COLO668 (cell line): ENCODE data around the gene RCOR1.

ENCODE experiments used
- DNase-seq: peaks from one replicate; lab custom pipeline; 2025; ENCODE audit not compliant: unreplicated experiment; lab: John Stamatoyannopoulos, UW

The RCOR1 gene

DNA sequence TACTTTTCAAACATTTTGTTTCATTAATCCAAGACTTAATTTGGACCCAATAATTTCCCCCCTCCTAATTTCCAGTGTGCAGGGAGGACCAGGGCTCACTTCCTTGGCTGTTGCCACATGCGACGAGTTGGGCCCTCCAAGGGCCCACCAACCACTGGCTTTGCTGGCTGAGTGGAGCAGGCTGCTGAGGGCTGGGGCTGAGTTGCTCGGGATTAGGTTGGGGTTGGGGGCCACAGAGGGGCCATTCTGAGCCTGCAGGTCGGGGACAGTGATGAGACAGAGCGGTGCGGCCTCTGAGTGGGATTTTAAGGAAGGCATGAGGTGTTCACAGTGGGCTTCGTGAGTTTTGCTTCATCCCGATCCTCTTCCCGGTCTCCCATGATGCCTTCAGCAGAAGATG is 178.7 kb downstream of the RCOR1 start:
- DNase-seq = no peak

DNA sequence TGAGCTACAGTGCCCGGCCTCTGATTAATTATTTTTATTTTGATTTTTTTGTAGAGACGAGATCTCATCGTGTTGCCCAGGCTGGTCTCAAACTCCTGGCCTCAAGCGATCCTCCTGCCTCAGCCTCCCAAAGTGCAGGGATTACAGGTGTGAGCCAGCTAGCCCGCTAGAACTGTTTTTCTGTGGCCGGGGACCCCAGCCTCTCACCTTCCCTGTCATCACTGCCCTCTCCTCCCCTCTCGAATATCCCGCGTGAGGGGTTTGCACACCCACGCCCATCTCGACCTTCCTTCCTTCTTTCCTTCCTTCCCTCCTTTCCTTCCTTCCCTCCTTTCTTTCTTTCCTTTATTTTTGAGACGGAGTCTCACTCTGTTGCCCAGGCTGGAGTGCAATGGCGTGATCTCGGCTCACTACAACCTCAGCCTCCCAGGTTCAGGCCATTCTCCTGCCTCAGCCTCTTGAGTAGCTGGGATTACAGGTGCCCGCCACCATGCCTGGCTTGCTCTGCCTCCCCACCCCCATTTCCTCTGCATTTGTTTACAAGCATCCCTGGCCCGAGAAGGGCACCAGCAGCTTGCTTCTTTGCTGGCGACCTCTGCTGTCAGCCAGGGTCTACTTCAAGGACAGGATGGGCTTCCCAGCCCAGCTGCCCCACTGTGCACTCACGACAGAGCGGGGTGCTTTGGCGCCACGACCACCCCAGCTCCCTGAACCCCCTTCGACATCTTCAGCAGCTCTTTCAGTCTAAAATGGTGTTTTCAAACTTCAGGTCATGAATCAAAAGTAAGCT is 180.5 kb downstream of the RCOR1 start:
- peak; percentile 56 for DNase-seq

DNA sequence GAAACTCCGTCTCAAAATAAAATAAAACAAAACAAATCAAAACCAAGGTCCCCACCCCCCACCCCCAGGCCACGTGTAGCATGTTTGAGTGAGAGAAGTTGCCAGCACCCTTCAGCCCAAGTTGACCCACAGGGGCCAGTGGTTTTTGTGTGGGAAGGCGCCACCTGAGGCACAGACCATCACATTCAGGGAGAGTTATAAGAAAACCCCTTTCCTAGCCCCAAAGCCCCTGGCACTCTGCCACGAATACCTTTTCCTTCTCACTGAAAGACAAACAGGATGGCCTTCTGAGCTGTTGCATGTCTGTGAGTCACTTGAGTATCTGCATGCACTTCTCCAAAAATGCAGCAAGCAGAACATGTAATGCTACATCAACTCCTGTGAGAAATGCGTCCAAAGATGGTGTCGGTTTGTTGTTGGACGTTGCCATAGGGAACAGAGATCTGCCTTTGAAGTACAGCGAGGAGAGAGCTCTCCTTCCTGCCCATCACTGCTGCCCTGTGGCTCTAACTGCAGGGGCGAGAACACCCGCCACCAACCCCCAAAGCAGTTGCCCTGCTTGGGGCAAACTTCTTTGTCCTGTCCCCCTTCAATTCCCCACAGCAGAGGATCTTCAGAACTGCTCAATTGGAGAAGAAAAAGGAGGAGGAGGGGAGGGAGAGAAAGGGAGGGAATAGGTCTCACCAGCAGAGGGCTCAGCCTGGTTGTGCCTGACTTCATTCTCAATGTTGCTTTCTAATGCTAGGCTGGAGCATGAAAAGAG is 182.1 kb downstream of the RCOR1 start:
- DNase-seq = peak; percentile 37

DNA sequence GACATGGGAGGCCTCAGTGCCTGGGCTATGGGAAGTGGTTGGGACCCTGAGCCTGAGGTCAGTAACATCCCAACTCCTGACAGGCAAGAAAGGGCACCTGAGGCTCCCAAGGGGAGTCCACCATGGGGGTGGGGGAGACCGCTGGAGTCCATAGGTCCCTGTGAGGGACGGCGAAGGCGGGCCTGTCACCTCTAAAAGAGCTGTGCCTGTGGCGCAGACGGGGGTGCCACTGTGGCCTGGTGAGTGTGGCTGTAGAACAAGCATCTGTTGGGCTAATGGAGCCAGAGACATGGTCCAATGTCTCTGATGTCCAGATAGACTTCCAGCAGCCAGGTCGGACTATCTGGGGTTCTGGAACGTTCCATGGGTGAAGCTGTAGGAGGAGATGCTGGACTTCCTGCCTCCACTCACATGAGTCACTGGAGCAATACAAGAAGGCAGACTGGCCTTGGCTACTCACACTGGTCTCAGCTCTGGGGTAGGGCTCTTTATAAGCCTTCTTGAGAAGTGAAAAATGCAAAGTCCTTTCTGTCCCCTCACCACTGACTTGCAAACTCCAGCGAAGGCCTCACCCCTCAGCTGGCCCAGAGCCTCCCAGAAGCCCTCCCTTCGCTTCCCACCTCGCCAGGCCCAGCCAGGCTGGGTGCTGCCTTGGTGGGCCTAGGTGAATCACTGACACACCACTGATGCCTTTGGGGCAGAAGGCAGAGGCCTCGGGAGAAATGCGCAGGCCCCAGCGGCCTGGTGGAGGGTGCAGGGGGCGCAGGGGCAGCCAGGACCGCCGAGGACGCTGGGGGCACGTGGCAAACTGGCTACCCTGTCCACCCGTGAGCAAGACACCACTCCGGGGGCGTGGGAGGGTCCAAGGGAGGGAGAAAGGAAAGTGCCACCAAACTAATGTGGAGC is 183.7 kb downstream of the RCOR1 start:
- no peak for DNase-seq

GRCh38 chr14:102776761-102777710 is 184.6 kb downstream of the RCOR1 start, which contains the start of gene TRAF3:
TSS of gene TRAF3 (plus strand) at chr14:102777449. CDS start at chr14:102870202, 92,753 bp downstream.
- DNase-seq = peak; percentile 90

GRCh38 chr14:102777711-102778337 is 185.4 kb downstream of the RCOR1 start:
- DNase-seq = peak; percentile 57

GRCh38 chr14:102778338-102779083 is 186.1 kb downstream of the RCOR1 start:
- no peak for DNase-seq

- no peak for DNase-seq
Measured at GRCh38 chr14:102779084-102779462, 186.6 kb downstream of the RCOR1 start.

DNA sequence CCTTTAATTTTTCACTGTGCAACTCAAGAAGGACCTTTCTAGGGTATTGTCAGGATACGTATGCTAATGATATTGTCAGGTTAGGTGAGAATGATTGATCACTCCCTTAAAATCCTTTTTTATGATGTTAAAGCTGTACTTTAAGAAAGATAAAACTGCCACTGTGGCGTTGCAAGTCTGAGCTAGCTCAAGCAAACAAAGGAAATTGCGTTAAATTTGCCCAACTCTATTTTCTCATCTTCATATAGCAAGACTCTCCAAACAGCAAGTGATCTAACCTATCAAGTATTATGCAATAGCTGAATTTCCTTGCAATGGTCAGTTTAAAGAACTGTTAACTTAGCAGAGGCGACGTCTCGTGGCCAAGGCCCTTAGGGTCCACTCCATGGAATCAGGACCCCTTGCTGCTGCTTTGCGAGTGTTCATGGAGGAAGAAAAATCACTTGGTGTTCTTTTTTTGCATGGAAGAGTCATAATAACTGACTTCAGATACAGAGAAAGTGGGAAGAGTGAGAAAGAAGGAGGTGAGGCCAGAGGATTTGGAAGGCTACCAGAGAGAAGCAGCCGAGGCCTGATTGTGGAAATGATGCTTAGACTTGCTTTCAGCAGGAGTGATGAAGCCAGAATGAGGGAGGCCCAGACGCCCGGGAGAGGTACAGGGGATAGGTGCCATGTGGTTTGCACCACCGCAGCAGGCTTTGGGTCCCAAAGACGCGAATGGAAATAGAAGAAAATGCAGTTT is 187.3 kb downstream of the RCOR1 start:
- DNase-seq = no peak
